HG03280 (cell line): ENCODE data around the gene ZNF670.

Experiments
- ATAC-seq: cut with Tn5 transposase; IDR thresholded peaks from one replicate; pipeline ENCODE4 v1.9.1; 2021; ENCODE audit warnings: mild to moderate bottlenecking, moderate library complexity; ENCODE audit not compliant: unreplicated experiment

Gene ZNF670

GRCh38 chr1:247104965-247105364, 26.4 kb upstream of the ZNF670 start:
- no peak for ATAC-seq

- peak; percentile 100 for ATAC-seq
Observed at GRCh38 chr1:247103859-247104591, 25.4 kb upstream of the ZNF670 start, which contains the start of gene ZNF669. Gene ZNF669 (minus strand): TSS chr1:247104356. CDS start chr1:247104199, 157 bp downstream.

GRCh38 chr1:247102381-247102780, 23.8 kb upstream of the ZNF670 start:
- ATAC-seq = no peak

GRCh38 chr1:247100676-247101279, 22.2 kb upstream of the ZNF670 start:
- ATAC-seq = no peak

GRCh38 chr1:247096958-247097357, 18.3 kb upstream of the ZNF670 start:
- no peak for ATAC-seq

- no peak for ATAC-seq
Observed at GRCh38 chr1:247096544-247096943, 17.9 kb upstream of the ZNF670 start.

- ATAC-seq = no peak
Observed at GRCh38 chr1:247096112-247096511, 17.5 kb upstream of the ZNF670 start.

GRCh38 chr1:247090455-247090854, 11.8 kb upstream of the ZNF670 start:
- no peak for ATAC-seq

- no peak for ATAC-seq
Observed at GRCh38 chr1:247089616-247090375, 11.2 kb upstream of the ZNF670 start.

GRCh38 chr1:247088967-247089366, 10.4 kb upstream of the ZNF670 start:
- ATAC-seq = no peak

- no peak for ATAC-seq
Observed at GRCh38 chr1:247087256-247087655, 8.6 kb upstream of the ZNF670 start.

- no peak for ATAC-seq
Observed at GRCh38 chr1:247085310-247085709, 6.7 kb upstream of the ZNF670 start.

- ATAC-seq = no peak
Observed at GRCh38 chr1:247084771-247085170, 6.2 kb upstream of the ZNF670 start.

- no peak for ATAC-seq
Observed at GRCh38 chr1:247079141-247079874, 697 bp upstream of the ZNF670 start.

- ATAC-seq = peak; percentile 2
Observed at GRCh38 chr1:247077876-247078257, 744 bp downstream of the ZNF670 start.

- no peak for ATAC-seq
Observed at GRCh38 chr1:247077213-247077612, 1.4 kb downstream of the ZNF670 start.

GRCh38 chr1:247070645-247071044, 8.0 kb downstream of the ZNF670 start:
- ATAC-seq = no peak

- ATAC-seq = no peak
Observed at GRCh38 chr1:247064304-247064703, 14.3 kb downstream of the ZNF670 start.

GRCh38 chr1:247060771-247061170, 17.8 kb downstream of the ZNF670 start:
- no peak for ATAC-seq

GRCh38 chr1:247056071-247056470, 22.5 kb downstream of the ZNF670 start:
- no peak for ATAC-seq

- no peak for ATAC-seq
Observed at GRCh38 chr1:247054992-247055415, 23.6 kb downstream of the ZNF670 start.
